Stimulated activated CD4-positive, alpha-beta T cell treated with anti-CD3 and anti-CD28 coated beads, Interleukin-12 subunit alpha, Interleukin-12 subunit beta, amount 100 ng/mL, for 24 hours (primary cell): Measurements from ENCODE around the gene IQCE.
"Not testable (repeated sequence)": the region's sequence is repeated elsewhere in the genome, so short reads cannot be mapped to it uniquely, and the experiment has no call there.

Experiments
- DNase-seq, 2 experiments: peaks; one replicate each; pipeline ENCODE4 v3.0.0-alpha.2; 2020; ENCODE audit warnings: low read depth in 2 of 2

The IQCE gene

DNA sequence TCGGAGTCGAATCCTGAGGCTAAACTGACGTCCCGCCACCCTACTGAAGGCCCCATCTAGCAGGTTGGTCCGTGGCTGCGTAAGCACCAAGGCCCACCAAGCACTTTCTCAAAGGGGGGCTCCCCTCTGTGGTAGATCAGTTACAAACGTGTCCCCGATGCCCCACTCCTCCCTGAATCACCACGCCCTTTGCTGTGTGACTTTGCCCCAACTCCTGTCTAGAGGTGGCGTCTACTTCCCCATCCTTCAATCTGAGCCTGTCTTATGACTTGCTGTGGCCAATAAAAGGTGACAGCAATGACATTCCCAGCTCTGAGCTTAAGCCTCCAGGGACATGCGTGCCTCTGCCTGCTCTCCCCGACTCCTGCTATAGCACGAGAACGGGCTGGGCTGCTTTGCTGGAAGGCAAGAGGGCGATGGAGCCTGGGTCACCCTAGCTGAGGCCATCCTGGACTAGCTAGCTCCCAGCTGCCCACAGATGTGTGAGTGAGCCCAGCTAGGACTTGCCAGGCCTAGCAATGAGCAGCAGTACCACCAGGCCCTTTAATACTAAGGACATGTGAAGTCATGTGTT lies 26.5 kb upstream of the IQCE start:
- DNase-seq, result not testable (repeated sequence)

- DNase-seq, result not testable (repeated sequence)
These were observed 26.0 kb upstream of the IQCE start for GRCh38 chr7:2532816-2533215.

DNA sequence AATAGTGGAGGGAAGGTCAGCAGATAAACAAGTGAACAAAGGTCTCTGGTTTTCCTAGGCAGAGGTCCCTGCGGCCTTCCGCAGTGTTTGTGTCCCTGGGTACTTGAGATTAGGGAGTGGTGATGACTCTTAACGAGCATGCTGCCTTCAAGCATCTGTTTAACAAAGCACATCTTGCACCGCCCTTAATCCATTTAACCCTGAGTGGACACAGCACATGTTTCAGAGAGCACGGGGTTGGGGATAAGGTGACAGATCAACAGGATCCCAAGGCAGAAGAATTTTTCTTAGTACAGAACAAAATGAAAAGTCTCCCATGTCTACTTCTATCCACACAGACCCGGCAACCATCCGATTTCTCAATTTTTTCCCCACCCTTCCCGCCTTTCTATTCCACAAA lies 25.2 kb upstream of the IQCE start:
- not testable (repeated sequence) for DNase-seq

- DNase-seq, result not testable (repeated sequence)
These were observed 24.6 kb upstream of the IQCE start for GRCh38 chr7:2534214-2534613.

DNA sequence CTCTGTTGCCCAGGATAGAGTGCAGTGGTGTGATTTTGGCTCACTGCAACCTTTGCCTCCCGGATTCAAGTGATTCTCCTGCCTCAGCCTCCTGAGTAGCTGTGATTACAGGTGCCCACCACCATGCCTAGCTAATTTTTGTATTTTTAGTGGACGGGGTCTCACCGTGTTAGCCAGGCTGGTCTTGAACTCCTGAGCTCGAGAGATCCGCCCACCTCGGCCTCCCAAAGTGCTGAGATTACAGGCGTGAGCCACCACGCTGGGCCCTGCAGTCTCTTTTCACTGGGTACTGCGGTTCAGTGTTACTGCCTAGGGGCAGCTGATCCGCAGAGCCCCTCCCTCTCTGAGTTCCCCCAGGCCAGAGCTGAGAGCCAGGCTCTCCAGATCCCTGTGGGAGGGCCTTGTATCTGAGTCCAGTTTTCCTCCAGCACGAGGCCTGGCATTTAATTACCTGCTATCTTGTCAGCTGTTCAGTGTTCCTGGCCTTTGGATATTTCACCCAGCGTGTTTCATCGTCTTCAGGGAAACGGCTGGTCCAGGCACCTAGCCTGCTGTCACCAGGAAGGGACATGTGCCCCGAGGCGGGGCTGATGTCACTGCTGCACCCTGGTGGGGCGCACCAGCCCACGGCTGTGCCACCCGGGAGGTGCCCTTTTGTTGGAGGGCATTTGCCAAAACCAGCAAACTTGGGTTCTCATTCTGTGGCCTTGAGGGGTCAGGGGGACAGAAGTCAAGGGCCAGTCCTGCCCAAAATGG lies 22.7 kb upstream of the IQCE start:
- not testable (repeated sequence) for DNase-seq

- no peak for DNase-seq
These were observed 20.6 kb upstream of the IQCE start for GRCh38 chr7:2537981-2538851.

- DNase-seq, result no peak
These were observed 19.5 kb upstream of the IQCE start for GRCh38 chr7:2539031-2539911.

- no peak for DNase-seq
These were observed 18.6 kb upstream of the IQCE start for GRCh38 chr7:2540133-2540532.

- no peak for DNase-seq
These were observed 18.1 kb upstream of the IQCE start for GRCh38 chr7:2540641-2541051.

GRCh38 chr7:2541291-2542010 lies 17.3 kb upstream of the IQCE start:
- DNase-seq, result no peak

DNA sequence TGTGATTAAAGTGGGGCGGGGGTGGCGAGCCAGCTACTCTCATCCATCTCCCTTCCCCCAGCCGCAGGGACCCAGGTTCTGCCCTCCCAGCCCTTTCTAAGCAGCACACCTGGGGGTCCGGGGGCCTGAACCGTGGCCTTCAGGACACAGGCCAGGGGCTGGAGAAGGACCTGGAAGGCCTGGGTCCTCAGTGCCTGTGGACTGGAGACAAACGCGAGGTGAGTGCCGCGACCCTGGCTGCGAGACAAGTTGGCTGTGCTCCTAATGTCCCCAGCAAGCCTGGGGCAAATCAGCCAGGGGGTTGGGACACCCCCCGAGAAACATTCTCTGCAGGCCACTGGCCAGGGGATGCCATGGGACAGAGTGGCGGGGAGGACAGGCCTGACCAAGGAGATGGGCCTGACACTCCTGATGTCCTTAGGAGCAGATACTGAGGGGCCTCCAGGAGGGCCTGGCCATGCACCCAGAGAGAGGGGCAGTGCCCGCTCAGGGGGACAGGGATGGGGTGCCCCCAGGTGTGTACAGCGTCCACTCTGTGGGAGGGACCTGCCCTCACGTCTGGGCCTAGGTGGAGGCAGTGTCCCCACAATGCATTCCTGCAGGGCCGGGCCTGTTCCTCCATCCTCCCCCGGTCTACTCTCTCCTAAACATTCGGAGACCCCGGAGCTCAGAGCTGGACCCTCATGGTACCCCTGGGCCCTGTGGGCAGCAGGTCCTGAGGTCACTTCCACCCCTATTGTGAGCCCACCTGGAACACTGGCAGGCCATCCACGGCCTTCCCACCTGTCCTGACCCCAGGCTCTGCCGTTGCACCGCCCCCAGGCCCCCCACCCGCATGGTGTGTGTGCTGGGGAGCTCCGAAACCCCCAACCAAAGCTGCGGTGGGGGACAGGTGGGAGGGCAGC lies 16.5 kb upstream of the IQCE start:
- DNase-seq, result no peak

DNA sequence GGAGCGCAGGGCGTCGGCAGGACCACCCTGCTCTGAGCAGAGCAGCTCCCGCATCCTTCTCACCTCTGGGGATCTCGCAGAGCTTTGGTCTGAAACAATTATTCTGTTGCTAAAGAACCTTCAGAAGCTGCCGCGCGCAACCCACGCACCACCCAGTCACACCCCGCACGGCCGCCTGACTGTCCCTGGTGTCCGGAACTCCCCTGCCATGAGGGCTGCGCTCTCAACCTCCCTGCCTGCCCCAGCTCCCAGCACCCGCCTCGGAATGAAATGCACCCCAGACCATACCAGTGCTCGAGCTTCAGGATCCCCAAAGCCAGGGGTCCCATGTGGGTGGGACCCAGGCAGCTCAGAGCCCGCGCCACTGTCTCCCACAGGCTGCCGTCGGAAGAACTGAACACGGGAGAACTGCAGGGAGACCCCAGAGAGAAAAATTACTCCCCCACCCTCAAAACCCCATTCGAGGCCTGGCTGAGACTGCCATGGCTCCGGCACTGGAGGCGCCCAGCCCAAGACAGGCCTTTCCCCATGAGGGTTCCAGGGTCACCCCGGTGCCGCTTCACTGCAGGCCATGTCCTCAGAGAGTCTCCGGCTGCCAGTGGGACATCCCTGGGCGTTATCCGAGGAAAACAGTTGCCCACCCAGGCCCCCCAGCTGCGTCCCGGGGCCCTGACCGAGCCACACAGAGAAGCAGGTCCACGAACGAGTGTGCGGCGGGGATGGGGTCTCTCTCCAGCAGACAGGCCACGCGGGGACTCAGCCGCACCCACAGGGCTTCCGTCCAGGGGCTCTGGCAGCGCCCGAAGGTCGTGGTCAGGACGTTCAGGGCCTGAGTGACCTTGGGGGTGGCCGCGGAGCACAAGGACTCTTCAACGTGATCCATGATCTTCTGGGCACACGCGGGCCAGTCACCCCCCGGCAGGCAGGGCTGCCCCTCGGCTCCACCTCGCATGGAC lies 15.6 kb upstream of the IQCE start:
- no peak for DNase-seq

DNA sequence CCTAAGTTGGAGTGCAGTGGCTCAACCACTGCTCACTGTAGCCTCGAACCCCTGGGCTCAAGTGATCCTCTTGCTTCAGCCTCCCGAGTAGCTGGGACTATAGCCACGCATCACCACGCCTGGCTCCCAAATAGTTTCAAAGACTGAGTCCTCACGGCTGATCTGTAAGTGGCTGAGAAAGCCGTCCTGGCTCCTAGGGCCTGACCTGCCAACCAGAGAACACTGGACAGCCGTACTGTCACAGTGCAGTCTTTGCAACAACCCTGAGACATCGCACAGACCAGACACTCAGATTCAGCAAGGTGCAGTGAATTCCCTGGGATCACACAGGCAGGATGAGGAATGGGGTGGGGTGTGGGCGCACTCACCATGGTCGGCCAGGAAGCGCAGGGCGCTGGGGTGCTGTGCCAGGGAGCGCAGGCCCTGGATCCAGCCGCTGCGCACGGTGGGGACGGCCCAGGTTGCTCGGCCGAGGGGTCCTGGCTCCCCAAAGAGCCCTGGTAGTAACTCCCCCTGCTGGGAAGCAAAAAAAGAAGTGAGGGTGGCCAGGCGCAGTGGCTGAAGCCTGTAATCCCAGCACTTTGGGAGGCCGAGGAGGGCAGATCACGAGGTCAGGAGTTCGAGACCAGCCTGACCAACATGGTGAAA lies 14.1 kb upstream of the IQCE start:
- no peak for DNase-seq

- DNase-seq, result no peak
These were observed 12.9 kb upstream of the IQCE start for GRCh38 chr7:2545746-2546425.

DNA sequence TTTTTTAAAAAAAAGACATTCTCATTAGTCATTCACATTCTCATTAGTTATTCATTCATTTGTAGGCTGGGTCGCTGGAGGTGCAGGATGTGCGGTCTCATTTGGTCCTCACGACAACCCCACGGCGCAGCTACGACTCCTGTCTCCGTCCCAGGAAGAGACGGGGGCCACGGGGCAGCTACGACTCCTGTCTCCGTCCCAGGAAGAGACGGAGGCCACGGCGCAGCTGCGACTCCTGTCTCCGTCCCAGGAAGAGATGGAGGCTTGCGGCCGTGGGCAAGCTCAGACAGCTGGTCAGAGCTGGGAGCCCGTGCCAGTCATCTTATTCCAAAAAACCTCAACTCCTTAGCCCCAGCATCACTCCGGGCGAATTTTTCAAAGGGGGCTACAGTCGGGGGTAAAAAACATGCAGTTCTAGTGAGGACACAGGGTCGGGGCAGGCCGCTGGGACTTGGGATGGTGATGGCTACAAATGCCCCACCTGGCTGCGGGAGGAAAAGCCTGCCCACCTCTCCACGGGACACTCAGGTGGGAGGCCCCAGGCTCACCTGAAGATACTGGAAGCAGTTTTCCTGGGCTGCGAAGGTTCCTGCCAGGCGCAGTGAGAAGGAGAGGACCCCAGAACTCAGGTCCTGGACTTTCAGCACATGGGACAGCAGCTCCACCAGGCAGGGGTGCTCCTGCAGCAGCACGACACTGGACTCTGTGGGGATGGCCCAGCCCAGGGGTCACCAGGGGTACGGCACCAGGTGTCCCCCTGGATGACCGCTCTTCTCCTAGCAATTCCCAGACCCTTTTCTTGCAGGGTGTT lies 11.8 kb upstream of the IQCE start:
- DNase-seq, result no peak

DNA sequence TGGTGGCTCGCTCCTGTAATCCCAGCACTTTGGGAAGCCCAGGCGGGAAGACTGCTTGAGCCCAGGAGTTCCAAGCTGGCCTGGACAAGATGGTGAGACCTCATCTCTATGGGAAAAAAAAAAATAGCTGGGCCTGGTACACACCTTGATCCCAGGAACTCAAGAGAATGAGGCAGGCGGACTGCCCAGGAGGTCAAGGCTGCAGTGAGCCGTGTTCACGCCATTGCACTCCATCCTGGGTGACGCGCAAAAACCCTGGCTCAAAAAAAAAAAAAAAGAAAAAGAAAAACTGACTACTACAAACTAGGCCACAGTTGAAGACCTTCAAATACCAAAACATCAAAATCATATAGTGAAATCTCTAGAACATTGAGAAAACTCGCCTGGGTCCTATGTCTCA lies 7.4 kb upstream of the IQCE start:
- DNase-seq, result no peak

DNA sequence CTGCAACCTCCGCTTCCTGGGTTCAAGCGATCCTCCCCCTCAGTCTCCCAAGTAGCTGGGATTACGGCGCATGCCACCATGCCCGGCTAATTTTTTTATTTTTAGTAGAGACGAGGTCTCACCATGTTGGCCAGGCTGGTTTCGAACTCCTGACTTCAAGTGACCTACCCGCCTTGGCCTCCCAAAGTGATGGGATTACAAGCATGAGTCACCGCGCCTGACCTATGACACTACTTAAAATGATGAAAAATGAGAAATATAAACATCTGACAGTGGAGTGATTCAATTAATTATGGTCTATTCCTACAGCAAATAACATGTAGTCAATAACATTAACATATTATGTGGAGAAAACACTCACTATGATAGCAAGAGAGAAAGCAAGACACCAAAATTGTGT lies 5.7 kb upstream of the IQCE start:
- DNase-seq, result no peak
